Large intestine (tissue), 3 donors: ENCODE data around the gene SYTL5. TPM values are rescaled to one million over a fixed set of nuclear protein-coding genes. Genes with fewer than 3 reads are reported as not detected.

Experiments
- DNase-seq, 2 donors: peaks; one replicate each; pipeline versions ENCODE4 v3.0.0 to v3.0.0-alpha.2; 2013
- H3K27ac ChIP-seq: one replicate; pipeline ENCODE4 v1.5.1; 2013; ENCODE audit warnings: low read length
- H3K27me3 ChIP-seq: 2 replicates; pipeline ENCODE4 v1.6.1; 2013; ENCODE audit warnings: low read length; ENCODE audit not compliant: control insufficient read depth, insufficient read depth
- H3K36me3 ChIP-seq: 2 replicates; pipeline ENCODE4 v1.6.1; 2013; ENCODE audit warnings: low read length; ENCODE audit not compliant: control insufficient read depth, insufficient read depth
- H3K4me1 ChIP-seq: one replicate; pipeline ENCODE4 v1.6.1; 2013; ENCODE audit warnings: low read length; ENCODE audit not compliant: control insufficient read depth, insufficient read depth
- H3K4me3 ChIP-seq: one replicate; pipeline ENCODE4 v1.5.1; 2013; ENCODE audit warnings: low read length
- H3K9me3 ChIP-seq: one replicate; pipeline ENCODE4 v1.6.1; 2013; ENCODE audit warnings: mild to moderate bottlenecking, low read depth, low read length, moderate library complexity; ENCODE audit not compliant: control insufficient read depth
- WGBS: methylation state at CpG from one replicate; pipeline ENCODE4 v1.1.5; 2013; ENCODE audit warnings: low lambda C conversion rate; ENCODE audit not compliant: insufficient coverage; 5-methylcytosine and 5-hydroxymethylcytosine counted together
- polyA plus RNA-seq: library from polyadenylated mRNA; unstranded; fragments of 120-200 nt; gene quantifications from one replicate; pipeline ENCODE4 v1.2.1, GENCODE V29; 2013

The SYTL5 gene
- polyA plus RNA-seq, 1 donor: 3.6 TPM

- H3K4me1 ChIP-seq: no peaks in the 10 kb centered on the region
- no peak overlapping the region for H3K4me3 ChIP-seq
- no peaks in the 10 kb centered on the region for H3K9me3 ChIP-seq
- WGBS: no CpG with 5 or more reads among the region's 1 CpG
- DNase-seq: no peak
- H3K27me3 ChIP-seq: no peaks in the 10 kb centered on the region
- no peak overlapping the region for H3K27ac ChIP-seq
- H3K36me3 ChIP-seq: no peaks in the 10 kb centered on the region
These were observed 121.6 kb downstream of the SYTL5 start for GRCh38 chrX:38127961-38128360.

- Histone ChIP-seq H3K4me3 (no peak overlapping the region), H3K27me3 (no peaks in the 10 kb centered on the region), H3K36me3 (no peaks in the 10 kb centered on the region), H3K9me3 (no peaks in the 10 kb centered on the region), H3K27ac (no peak overlapping the region), H3K4me1 (no peaks in the 10 kb centered on the region)
- no peak for DNase-seq
These were observed 123.0 kb downstream of the SYTL5 start for GRCh38 chrX:38129366-38129765.

- no CpG with 5 or more reads among the region's 2 CpGs for WGBS
These were observed 132.0 kb downstream of the SYTL5 start for GRCh38 chrX:38138157-38138891.

GRCh38 chrX:38138900-38139299 is 132.5 kb downstream of the SYTL5 start:
- DNase-seq: peak in 1 of 2 donors; percentile 19
- H3K27me3 ChIP-seq: no peaks in the 10 kb centered on the region
- no peaks in the 10 kb centered on the region for H3K9me3 ChIP-seq
- no CpG with 5 or more reads among the region's 2 CpGs for WGBS
- no peak overlapping the region for H3K4me3 ChIP-seq
- no peaks in the 10 kb centered on the region for H3K4me1 ChIP-seq
- no peak overlapping the region for H3K27ac ChIP-seq
- no peaks in the 10 kb centered on the region for H3K36me3 ChIP-seq

More at GRCh38 chrX:38138157-38138891, 132.0 kb downstream of the SYTL5 start:
- no peaks in the 10 kb centered on the region for H3K9me3 ChIP-seq
- H3K4me1 ChIP-seq: no peaks in the 10 kb centered on the region
- no peak overlapping the region for H3K27ac ChIP-seq
- no peak overlapping the region for H3K4me3 ChIP-seq
- no peak for DNase-seq
- no peaks in the 10 kb centered on the region for H3K27me3 ChIP-seq
- H3K36me3 ChIP-seq: no peaks in the 10 kb centered on the region

GRCh38 chrX:38142610-38143009 is 136.3 kb downstream of the SYTL5 start:
- Histone ChIP-seq H3K4me1 (no peaks in the 10 kb centered on the region), H3K27me3 (no peaks in the 10 kb centered on the region), H3K4me3 (no peak overlapping the region), H3K9me3 (no peaks in the 10 kb centered on the region), H3K27ac (no peak overlapping the region), H3K36me3 (no peaks in the 10 kb centered on the region)
- WGBS: no CpG with 5 or more reads among the region's 1 CpG
- DNase-seq: no peak

- Histone ChIP-seq H3K9me3 (no peaks in the 10 kb centered on the region), H3K27ac (no peak overlapping the region), H3K36me3 (no peaks in the 10 kb centered on the region), H3K4me1 (no peaks in the 10 kb centered on the region), H3K27me3 (no peaks in the 10 kb centered on the region), H3K4me3 (no peak overlapping the region)
- no peak for DNase-seq
- WGBS: no CpG with 5 or more reads among the region's 2 CpGs
These were observed 142.7 kb downstream of the SYTL5 start for GRCh38 chrX:38149016-38149415.

GRCh38 chrX:38150993-38151392 is 144.6 kb downstream of the SYTL5 start:
- WGBS: no CpG with 5 or more reads among the region's 4 CpGs

GRCh38 chrX:38151441-38151840 is 145.1 kb downstream of the SYTL5 start:
- no peak for DNase-seq
- no peak overlapping the region for H3K4me3 ChIP-seq
- no CpG with 5 or more reads among the region's 5 CpGs for WGBS
- no peaks in the 10 kb centered on the region for H3K36me3 ChIP-seq
- H3K4me1 ChIP-seq: no peaks in the 10 kb centered on the region
- no peaks in the 10 kb centered on the region for H3K27me3 ChIP-seq
- no peaks in the 10 kb centered on the region for H3K9me3 ChIP-seq
- no peak overlapping the region for H3K27ac ChIP-seq

More at GRCh38 chrX:38150993-38151392, 144.6 kb downstream of the SYTL5 start:
- Histone ChIP-seq H3K4me1 (no peaks in the 10 kb centered on the region), H3K4me3 (no peak overlapping the region), H3K27me3 (no peaks in the 10 kb centered on the region), H3K36me3 (no peaks in the 10 kb centered on the region), H3K9me3 (no peaks in the 10 kb centered on the region), H3K27ac (no peak overlapping the region)
- no peak for DNase-seq

- no peaks in the 10 kb centered on the region for H3K27me3 ChIP-seq
- no peaks in the 10 kb centered on the region for H3K36me3 ChIP-seq
- no CpG with 5 or more reads among the region's 5 CpGs for WGBS
- H3K4me3 ChIP-seq: no peak overlapping the region
- peak in 1 of 2 donors; percentile 27 for DNase-seq
- H3K4me1 ChIP-seq: no peaks in the 10 kb centered on the region
- no peaks in the 10 kb centered on the region for H3K9me3 ChIP-seq
- no peak overlapping the region for H3K27ac ChIP-seq
These were observed 148.0 kb downstream of the SYTL5 start for GRCh38 chrX:38154340-38154739.

GRCh38 chrX:38154818-38155217 is 148.5 kb downstream of the SYTL5 start:
- Histone ChIP-seq H3K27me3 (no peaks in the 10 kb centered on the region), H3K4me1 (no peaks in the 10 kb centered on the region), H3K27ac (no peak overlapping the region), H3K36me3 (no peaks in the 10 kb centered on the region), H3K4me3 (no peak overlapping the region), H3K9me3 (no peaks in the 10 kb centered on the region)
- no CpG with 5 or more reads among the region's 2 CpGs for WGBS
- DNase-seq: no peak

GRCh38 chrX:38156838-38157237 is 150.5 kb downstream of the SYTL5 start:
- no peak overlapping the region for H3K27ac ChIP-seq

More at GRCh38 chrX:38156838-38157237, 150.5 kb downstream of the SYTL5 start:
- no peaks in the 10 kb centered on the region for H3K27me3 ChIP-seq
- no peak overlapping the region for H3K4me3 ChIP-seq
- no peak for DNase-seq
- H3K4me1 ChIP-seq: no peaks in the 10 kb centered on the region
- WGBS: no CpG with 5 or more reads among the region's 7 CpGs
- H3K36me3 ChIP-seq: no peaks in the 10 kb centered on the region
- no peaks in the 10 kb centered on the region for H3K9me3 ChIP-seq
